SK-N-SH (cell line): ENCODE data around the gene LPXN.

ENCODE experiments used
- EZH2phosphoT487 ChIP-seq: fragments of 200-600 bp; sonication (generic); IDR thresholded peaks from 2 replicates; pipeline ENCODE4 v1.6.1; 2017; ENCODE audit warnings: low read depth, mixed run types, mild to moderate bottlenecking, antibody characterized with exemption, moderate library complexity, borderline replicate concordance
- GABPA ChIP-seq: IDR thresholded peaks from 2 replicates; pipeline ENCODE4 v1.4.0; 2012; ENCODE audit warnings: low read depth, mild to moderate bottlenecking
- MXI1 ChIP-seq: IDR thresholded peaks from 2 replicates; pipeline ENCODE4 v1.6.1; 2012; ENCODE audit warnings: mild to moderate bottlenecking, low read depth, low read length, improper control_type of control experiment
- RCOR1 ChIP-seq: fragments of 150-350 bp; IDR thresholded peaks from 2 replicates; pipeline ENCODE4 v1.6.1; 2017; ENCODE audit warnings: antibody characterized with exemption, low read length
- SMC3 ChIP-seq: IDR thresholded peaks from 2 replicates; pipeline ENCODE4 v1.6.1; 2012; ENCODE audit warnings: low read depth, low read length, improper control_type of control experiment
- TF ChIP-seq, protein P1 (sequence below): IDR thresholded peaks from 2 replicates; pipeline ENCODE4 v1.6.1; 2012; ENCODE audit warnings: mild to moderate bottlenecking, low read depth, low read length, moderate library complexity

DNA sequence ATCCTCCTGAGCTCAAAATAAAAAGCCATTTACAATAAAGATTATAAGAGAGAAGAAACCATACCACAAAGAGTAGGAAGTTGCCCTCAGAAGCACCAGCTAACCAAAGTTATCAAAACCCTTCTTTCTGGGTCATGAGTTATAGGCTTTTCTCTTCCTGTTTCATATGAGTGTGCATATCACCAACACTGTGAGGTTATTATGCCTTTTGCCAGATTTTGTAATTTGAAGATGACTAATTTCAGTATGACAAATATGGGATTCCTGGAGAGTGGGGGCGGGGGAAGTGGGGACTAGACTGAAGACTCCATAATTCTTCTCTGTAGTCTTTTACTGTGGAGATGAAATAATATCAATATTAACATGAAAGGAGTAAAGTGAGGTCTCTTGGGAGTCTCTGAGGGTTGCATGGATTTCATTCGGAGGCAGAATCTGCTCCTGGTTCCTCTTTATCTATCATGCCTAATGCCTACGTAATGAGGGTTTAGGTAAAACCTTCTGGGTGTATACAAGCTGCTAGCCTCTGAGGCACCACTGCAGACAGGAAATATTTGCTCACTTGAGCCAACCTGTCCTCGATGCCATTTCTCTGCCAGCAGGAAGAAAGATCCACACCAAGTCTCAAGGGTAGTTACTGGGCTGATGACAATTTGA is 2.1 kb downstream of the LPXN start:
- TF ChIP-seq, protein P1, sequence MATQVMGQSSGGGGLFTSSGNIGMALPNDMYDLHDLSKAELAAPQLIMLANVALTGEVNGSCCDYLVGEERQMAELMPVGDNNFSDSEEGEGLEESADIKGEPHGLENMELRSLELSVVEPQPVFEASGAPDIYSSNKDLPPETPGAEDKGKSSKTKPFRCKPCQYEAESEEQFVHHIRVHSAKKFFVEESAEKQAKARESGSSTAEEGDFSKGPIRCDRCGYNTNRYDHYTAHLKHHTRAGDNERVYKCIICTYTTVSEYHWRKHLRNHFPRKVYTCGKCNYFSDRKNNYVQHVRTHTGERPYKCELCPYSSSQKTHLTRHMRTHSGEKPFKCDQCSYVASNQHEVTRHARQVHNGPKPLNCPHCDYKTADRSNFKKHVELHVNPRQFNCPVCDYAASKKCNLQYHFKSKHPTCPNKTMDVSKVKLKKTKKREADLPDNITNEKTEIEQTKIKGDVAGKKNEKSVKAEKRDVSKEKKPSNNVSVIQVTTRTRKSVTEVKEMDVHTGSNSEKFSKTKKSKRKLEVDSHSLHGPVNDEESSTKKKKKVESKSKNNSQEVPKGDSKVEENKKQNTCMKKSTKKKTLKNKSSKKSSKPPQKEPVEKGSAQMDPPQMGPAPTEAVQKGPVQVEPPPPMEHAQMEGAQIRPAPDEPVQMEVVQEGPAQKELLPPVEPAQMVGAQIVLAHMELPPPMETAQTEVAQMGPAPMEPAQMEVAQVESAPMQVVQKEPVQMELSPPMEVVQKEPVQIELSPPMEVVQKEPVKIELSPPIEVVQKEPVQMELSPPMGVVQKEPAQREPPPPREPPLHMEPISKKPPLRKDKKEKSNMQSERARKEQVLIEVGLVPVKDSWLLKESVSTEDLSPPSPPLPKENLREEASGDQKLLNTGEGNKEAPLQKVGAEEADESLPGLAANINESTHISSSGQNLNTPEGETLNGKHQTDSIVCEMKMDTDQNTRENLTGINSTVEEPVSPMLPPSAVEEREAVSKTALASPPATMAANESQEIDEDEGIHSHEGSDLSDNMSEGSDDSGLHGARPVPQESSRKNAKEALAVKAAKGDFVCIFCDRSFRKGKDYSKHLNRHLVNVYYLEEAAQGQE, result no peak
- TF ChIP-seq MXI1 (no peak), RCOR1 (no peak), EZH2phosphoT487 (no peak), SMC3 (no peak), GABPA (no peak; the same call in 1 of the 2 replicates)
